Stimulated activated naive CD4-positive, alpha-beta T cell (primary cell): ENCODE measurements around the gene ACVR2B.

Source experiments
- DNase-seq, 6 experiments: peaks; one replicate each; lab custom pipeline; 2025; lab: John Stamatoyannopoulos, UW

Gene ACVR2B

DNA sequence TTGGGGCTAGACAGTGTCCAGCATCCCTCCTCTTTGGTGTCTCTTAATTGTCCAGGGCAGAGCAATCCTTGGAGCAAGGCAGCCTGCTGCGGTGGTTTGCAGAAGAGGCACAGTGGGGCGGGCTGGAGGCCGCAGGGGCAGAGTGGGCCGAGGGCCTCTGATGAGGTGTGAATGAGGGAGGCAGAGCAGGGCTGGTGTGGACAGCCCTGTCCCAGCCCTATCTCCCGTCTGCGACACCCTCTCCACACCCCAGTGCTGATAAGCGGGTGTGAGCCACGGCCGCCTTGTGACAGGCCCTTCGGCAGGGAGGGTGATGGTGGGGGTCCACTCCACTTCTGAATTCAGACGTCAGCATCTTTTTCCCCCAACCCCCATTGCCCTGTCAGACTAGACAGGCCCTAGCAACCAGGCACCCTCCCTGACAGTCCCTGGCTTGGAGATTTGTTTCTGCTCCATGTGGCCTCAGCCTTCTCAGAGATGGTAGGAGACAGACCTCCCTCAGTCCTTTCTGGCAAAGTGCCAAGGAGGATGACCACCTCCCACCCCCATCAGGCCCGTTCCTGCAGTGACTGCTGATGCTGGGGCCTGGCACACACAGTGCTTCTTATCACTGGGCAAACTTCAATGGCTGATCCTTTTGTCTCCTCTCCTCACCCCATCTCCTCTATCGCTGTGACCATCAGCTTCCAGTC is 79.7 kb downstream of the ACVR2B start:
- no peak for DNase-seq

DNA sequence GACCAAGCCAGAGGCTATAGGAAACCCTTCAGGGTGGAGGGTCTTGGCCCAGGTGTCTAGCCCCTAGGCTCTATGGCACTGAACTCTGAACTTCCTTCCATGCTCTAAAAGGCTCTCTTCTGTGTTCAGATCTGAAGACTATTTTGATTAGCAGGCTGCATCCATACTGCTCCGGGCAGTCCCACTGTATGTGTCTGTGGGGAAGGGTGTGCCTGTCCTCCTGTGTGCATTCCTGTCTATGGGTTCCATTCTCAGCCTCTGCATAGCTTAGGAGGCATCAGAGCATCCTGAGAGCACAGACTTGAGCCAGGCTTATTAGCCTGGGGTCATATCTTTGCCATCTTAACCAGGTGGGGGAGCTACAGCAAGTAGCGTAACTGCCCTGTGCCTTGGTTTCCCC is 80.5 kb downstream of the ACVR2B start:
- no peak for DNase-seq

DNA sequence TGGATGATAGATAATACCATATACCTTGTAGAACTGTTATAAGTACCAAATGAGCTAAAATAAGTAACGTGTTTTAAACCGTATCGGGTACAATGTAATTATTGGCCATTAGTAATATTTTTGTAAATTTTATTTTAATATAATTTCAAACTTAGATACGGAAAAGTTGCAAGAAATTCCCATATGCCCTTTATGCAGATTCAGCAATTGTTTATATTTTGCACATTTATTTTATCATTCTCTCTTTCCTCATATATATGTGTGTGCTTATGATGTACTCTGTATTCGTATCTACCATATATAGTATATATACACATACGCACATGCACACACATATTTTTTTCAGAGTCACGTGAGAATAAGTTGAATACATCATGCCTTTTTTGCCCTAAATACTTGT is 80.9 kb downstream of the ACVR2B start:
- no peak for DNase-seq

DNA sequence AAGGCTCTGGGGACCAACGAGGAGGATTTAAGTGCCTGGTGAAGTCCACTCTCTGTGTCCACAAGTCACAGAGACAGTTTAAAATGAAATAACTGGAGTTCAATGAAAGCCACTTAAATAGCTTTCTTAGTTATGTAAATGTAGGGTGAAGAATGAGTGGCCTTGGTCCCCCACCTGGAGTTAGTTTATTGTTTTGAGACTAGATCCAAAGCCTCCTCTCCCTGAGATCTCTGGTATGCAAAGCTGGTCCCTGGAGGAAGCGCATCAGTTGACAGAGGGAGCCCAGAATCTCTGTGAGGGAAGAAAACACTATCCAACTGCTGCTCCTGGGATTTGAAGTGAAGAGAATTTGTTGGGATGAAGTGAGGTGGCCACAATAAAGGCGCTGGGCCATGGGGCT is 83.0 kb downstream of the ACVR2B start:
- no peak for DNase-seq

GRCh38 chr3:38538773-38539353 is 85.2 kb downstream of the ACVR2B start:
- no peak for DNase-seq

DNA sequence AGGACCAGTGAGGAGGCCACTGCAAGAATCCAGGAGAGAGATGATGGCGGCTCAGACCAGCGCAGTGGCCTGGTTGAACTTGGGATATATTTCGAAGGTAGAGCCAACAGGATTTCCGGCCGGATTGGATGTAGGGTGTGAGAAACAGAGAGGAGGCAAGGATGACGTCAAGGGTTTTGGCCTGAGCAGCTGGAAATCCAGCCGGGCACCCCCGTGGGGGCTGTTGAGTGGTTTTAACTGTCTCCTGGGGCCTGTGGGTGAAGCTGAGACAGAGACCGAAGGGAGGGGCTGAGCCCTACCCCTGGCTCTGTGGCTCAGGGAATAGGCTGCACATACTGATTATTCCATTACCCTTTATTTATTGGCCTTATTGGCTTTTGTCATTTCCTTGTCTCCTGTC is 88.1 kb downstream of the ACVR2B start:
- DNase-seq: no peak
